ENCODE results near the gene CYP4A22.
A peak's percentile ranks its signal among the peaks of the same experiment; 100 is the strongest.
"Not testable (repeated sequence)": the region's sequence is repeated elsewhere in the genome, so short reads cannot be mapped to it uniquely, and the experiment has no call there.

The CYP4A22 gene

DNA sequence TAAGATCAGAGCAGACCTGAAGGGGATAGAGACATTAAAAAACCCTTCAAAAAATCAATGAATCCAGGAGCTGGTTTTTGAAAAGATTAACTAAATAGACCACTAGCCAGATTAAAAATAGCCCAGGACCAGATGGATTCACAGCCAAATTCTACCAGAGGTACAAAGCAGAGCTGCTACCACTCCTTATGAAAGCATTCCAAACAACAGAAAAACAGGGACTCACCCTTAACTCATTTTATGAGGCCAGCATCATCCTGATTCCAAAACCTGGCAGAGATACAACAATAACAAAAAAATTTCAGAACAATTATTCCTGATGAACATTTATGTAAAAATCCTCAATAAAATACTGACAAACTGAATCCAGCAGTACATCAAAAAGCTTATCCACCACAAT is 19.2 kb downstream of the CYP4A22 start:
- DNase-seq (ENCODE audit: low read depth in 2 of 2), result not testable (repeated sequence)

DNA sequence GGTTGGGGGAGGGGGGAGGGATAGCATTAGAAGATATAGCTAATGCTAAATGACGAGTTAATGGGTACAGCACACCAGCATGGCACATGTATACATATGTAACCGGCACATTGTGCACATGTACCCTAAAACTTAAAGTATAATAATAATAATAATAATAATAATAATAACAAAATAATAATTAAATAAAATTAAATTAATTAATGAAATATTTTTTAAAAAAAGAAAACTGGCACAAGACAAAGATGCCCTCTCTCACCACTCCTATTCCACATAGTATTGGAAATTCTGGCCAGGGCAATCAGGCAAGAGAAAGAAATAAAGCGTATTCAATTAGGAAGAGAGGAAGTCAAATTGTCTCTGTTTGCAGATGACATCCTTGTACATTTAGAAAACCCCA is 20.7 kb downstream of the CYP4A22 start:
- DNase-seq (ENCODE audit: low read depth in 2 of 2), result not testable (repeated sequence)

DNA sequence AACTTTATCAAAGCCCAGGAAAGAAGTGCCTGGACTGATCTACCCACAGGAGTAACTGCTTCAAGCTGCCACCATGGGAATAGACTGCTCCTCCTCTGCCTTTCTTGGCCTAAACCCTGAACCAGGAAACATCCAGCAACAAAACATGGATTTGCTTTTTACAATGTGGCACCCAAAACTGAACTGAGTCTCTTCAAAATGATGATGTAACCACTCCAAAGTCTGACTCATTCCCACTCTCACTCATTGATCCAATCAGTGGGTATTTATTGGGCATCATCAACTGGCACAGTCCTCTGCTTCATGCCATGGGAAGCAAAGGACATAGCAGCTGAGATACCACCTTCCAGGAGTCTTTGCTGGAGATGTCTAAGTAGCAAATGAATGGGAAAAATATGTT is 23.5 kb downstream of the CYP4A22 start:
- DNase-seq (ENCODE audit: low read depth in 2 of 2), result no peak

DNA sequence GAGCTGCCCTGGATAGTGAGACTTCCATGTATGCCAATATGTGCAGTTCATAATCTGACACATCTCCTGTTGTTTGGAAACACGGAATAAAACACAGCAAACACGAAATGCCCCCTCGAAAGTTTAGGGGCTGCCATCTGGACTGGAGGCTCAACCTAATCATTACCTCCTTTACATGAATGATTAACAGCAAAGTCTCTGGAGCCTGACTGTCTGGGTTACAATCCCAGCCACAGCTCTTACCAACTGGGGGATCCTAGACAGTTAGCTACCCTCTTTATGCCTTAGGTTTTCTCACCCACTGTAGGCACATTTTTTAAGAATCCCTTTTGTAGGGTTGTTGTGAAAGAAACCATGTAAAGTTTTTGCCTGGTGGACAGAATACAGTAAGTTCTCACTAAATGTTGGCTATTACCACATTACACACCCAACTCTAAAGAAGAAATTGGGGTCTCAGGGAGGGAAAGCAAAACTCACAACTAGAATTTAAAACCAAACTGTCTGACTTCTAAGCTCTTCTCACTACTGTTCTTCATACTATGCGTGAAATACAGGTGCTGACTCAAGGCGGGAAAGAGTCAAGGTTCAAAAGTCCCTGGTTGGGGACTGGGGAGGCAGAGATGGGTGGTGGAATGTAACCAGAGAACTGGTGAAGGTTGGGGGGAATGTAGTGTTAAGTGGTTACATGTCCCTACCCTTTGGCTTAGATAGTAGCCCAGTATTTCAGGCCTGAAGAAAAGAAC is 24.2 kb downstream of the CYP4A22 start:
- DNase-seq (ENCODE audit: low read depth in 2 of 2), result no peak

DNA sequence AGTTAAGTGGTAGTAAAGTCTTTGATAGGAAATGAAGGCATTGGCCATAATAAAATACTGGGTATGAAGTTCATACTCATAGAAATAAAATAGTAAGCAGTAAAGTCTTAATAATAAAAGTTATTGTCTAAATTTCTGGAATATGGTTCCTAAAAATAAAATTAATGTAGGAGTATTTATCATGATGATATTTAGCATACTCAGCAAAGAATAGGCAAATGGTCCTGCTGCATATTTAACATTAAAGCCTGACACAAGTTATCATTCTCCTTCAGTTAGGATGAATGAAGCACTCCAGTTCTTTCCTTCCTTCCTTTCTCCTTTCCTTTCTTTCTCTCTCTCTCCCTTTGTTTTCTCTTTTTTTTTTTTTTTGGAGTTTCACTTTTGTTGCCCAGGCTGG is 27.3 kb downstream of the CYP4A22 start:
- no peak for DNase-seq (ENCODE audit: low read depth in 2 of 2)

DNA sequence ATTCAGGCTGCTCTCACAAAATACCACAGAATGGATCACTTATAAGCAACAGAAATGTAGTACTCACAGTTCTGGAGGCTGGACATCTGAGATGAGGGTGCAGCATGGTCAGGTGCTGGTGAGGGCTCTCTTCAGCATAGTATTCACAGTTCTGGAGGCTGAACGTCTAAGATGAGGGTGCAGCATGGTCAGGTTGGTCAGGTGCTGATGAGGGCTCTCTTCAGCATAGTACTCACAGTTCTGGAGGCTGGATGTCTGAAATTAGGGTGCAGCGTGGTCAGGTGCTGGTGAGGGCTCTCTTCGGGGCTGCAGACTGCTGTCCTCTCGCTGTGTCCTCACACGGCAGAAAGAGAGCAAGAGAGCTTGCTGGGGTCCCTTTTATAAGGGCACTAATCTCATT is 35.5 kb downstream of the CYP4A22 start:
- DNase-seq (ENCODE audit: low read depth in 2 of 2), result no peak

DNA sequence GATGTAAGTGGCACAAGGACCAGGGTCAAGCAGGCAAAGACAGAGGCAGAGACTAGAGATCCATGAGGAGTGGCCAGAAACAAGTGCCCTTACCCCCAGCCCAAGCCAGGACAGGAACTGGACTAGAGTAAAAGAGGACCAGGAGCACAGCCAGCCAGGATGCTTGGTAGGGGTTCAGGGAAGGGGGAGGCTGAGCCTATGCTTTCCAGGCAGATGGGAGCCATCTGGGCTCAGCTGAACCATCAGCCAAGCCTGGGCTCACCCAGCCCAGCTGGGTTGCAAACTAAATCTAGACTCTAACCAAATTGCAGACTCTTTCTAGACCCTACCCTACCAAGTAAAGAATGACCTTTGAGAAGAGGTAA is 37.4 kb downstream of the CYP4A22 start:
- no peak for DNase-seq (ENCODE audit: low read depth in 2 of 2)

DNA sequence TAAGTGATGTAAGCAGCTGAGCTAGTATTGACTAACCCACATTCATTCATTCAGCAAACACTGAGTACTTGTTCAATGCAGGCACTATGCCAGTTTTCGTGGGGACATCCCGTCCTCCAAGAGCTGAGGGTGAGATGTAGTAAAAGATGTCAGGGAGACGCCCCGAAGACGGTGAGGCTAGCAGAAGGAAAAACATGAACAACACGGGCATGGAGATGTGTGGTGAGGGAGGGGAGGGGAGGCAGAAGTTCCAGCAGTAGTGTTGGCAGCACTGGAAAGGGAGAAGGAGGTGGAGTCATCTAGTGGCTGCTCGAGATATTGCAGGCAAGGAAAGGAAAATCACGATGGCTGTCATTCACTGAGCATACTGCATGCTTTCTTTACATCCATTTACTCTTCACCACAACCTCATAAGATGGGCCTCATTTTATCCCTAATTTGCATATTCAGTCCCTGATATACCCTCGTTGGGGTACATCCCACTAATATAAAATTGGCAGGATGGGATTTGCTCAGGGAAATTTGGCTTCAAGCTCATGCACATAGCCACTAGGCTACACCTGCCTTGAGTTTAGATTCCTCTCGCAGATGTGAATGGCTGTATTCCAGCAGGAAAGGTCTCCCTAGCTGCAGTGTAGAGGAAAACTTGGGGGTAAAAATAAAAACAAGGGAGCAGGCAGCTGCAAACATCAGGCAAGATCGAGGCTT is 38.1 kb downstream of the CYP4A22 start:
- no peak for DNase-seq (ENCODE audit: low read depth in 2 of 2)

DNA sequence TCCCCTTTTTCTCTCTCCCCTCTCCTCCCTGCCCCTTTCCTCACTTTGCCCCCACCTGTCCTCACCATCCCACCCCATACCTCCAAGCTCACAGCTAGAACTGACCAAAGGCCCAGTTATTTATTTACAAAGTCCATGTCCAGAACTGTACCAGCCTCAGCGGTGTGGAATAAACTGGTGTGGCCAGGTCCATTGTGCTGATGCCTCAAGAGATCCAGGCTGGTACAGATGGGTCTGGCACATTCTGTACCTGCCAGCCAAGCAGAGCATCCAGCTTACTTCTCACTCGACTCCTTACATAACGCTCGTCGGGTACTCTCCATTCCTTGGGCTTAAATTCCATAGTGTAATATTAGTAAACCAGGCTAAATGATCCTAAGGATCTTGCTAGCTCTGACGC is 40.8 kb downstream of the CYP4A22 start:
- DNase-seq (ENCODE audit: low read depth in 2 of 2), result no peak

DNA sequence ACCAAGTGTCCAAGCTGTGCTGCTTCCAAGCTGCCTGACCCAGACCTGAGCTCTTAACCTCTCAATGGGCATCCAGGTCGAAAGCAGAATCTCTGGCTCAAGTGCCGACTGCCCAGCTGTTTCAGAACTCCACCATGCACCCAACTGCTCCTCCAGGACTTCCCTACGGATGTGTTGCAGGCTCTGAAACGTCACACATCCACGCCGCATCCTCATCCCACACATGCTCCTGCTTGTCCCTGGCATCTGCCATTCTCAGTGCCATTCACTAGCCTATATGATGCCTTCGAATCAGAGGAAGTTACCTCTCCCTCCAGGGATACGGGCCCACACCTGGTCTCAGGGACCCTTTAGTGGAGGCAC is 41.4 kb downstream of the CYP4A22 start:
- no peak for DNase-seq (ENCODE audit: low read depth in 2 of 2)

DNA sequence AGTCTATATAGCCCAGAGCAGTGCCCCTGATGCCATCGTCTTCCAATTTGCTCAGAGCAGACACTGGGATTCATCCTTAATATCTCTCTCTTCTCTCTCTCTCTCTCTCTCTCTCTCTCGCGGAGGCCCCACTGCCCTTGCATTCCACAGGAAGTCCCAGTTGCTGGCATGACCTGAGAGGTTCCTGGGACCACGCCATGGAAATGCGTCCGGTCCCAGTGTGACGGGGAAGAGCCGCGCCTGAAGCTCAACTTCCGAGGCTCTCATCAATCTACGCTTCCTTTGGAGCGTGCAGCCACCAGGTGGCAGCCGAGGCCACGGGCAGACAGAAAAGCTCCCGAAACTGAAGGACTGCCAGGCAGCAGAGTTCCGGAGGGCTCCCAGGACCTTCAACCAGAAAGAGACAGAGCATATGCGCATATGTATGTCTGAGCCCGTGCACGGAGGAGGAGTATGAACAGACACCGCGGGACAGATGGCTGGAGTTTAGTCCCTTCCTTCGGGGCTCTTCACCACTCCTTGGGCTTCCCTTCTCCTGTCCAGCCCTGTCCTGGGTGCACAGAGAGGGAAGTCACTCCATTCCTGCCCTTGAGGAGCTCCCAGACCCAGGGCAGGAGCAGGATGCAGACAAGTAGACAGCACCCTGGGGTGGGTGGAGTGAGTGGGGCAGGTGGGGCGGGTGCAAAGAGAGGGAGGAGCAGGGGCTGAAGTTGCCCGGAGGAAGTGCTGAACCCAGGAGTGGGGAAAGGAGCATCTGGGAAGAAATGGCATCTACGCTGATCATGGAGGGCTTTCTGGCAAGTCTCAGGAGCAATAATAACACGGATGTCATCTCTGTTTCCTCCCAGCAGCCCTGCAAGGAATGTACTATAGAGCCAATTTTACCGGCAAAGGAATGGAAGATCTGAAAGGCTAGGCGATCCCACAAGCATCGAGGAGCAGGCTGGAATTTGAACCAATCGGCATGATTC is 42.1 kb downstream of the CYP4A22 start:
- peak; percentile 43 to 50 for DNase-seq (ENCODE audit: low read depth in 2 of 2)

DNA sequence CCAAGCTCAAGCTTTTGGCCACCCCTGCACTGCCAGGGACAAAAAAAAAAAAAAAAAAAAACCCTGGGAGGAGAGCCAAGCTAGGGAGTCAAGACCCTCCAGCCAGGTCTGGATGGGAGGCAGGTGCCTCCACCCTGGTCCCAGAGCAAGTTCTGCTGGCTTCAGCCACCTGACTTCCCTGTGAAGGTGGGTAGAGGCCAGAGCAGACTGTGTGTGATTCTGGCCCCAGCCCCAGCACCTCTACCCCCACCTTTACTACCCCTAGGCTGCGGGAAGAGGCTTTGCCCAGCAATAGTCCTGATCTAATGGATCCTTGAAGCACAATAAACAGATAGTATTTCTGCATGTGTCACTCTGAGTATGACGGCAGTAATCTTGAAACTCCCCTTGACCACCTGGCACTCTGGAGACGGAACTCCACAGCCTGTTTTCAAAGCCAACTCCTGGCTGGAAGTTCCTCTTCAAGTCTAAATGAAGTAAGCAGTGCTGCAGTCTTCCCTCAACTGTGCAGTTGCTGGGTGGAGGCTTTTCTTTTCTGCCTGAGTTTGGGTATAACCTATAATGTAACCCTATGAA is 42.8 kb downstream of the CYP4A22 start:
- DNase-seq (ENCODE audit: low read depth in 2 of 2), result no peak

DNA sequence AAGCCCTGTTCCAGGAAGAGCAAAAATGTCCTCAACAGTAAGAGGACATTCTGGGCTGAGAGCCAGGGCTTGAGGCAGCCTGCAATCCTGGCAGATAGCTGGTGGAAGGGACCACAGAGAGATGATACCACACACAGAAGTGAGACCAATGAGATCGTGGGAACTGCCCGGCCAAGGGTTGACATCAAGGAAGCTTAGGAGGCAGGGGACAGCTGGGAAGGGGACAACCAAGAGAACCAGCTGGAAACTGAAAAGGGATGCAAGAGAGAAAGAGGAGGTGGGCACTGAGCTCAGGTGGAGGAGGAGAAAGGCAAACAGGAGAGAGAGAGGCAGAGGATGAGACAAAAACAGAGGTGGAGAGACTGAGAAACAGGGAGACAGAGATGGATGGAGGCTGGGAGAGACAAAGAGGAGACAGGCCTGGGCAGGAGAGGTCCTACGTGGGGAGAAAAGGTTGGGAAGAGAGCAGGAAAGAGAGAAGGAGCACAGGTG is 43.4 kb downstream of the CYP4A22 start:
- DNase-seq (ENCODE audit: low read depth in 2 of 2), result no peak

DNA sequence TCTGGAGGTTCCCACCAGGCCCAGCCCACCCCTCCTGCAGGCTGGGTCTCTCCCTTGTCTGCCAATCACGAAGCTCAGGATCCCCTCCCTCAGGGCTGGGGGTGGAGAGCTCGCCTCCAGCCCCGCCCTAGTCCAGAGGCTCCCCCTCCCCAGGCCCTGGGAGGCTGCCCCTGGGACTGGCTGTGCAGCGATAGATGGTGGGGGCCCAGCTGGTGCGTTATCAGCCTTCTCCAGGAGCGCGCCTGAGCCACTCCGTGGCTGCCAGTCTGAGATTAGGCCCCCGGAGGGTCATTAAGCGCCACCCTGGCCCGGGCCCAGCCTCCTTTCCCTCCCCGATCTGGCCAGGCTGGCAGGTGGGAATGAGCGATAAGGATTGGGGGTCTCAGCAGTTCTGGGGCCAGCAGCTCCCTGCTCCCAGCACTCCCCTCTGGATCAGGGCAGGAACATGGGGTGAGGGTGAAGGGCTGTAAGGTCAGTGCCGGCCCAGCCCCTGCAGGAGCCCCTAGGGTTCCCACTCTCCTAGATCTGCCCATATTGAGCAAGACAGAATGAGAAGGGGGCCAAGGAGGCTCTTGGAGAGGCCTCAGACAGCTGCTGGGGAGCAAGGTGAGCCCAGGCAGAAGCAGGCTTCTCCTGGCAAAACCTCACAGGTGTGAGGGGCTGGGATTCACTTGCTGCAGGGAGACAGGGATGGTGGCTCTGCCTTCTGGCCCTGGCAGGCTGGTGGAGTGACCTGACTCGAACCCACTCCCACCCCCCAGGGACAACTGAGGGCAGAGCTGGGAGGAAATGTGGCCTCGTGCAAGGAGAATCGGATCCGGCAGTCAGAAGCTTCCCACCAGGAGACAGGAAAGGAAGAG is 44.1 kb downstream of the CYP4A22 start:
- DNase-seq (ENCODE audit: low read depth in 2 of 2), result no peak

DNA sequence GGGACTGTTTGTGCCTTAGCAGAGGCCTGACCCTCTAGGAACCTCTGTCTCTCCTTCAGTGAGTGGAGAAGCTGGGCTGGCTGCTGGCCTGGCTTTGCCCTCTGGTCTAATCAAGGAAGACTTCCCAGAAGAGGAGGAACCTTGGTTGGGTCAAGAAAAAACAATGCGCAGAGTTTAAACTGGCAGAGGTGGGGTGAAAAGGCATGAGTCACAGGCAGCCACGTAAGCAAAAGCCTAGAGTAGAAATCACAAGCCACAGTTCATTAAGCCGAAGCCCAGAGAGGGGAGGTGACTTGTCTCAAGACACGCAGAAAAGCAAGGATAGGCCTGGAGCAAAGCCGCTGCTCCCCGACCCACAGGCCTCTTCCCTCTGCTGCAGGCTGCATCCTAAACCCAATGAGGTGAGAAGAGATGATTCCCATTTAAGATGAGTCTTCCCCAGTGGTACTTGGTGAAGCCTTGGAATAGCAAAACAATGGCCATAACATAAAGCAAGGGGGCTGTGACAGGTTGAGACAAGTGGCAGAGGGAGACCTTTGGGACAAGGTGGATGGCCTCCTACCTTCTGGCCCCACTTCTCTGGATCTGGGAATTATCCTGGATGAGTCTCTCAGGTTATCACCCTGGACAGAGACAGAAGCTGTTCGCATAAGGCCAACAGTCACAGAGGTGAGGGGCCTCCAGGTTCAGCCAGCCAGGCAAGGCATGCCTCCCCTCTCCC is 44.9 kb downstream of the CYP4A22 start:
- no peak for DNase-seq (ENCODE audit: low read depth in 2 of 2)

DNA sequence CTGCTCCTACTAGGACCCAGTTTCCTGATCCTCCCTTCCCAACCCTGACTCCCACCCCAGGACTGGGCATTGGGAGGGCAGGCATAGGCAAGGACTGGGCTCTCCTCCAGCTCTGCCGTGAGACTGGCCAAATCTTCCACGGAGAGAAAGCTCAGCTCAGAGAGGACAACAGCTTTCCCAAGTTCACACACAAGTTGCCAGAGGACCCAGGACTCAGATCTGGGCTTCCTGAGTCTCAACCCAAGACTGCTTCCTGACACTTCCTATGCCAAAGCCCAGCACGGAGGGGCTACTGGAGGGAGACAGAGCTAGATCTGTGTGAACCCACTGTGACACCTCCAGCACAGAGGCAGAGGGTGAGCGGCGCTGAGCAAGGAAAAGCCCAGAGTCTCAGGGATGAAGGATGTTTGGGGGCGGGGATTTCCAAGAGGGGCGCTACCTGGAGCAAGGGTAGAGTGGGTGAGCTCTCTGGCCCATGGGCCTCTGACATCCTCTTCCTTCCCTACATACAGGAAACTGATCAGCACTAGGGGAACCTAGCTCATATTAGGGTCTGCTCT is 45.5 kb downstream of the CYP4A22 start:
- DNase-seq (ENCODE audit: low read depth in 2 of 2), result no peak

DNA sequence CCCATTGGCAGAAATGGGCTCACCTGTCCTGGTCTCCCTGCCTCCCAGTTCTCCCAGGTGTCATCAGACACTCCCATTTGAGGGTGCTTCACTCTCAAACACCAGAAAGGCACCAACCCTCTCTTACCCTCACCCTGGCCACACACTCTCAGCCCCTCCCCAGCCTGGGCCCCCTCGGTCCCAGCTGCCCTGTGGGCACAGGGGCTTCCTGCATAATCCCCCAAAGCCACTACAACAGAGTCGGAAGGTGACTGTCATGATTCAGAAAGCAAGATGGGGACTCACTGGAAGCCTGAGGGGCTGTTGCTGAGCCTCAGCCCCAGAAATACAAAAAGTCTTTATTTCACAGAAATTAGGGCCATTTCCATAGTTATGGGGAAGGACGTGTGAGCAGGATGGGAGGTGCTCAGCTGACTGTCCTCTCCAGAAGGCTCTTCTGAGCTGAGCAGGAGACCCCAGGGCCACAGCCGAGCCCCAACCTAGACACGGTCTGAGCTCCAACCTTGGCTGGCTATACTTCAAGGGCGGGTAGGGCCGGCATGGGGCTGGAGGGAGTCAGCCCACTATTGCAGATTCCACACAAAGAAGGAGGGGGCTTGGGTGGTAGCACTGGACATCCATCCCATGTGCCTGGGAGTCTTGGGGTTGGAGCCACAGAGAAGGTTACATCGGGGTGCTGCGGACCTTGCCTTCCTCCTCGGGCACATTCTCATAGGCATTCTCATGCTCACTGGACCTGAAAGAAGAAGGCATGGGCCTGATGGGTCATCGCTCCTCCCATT is 46.3 kb downstream of the CYP4A22 start:
- no peak for DNase-seq (ENCODE audit: low read depth in 2 of 2)

DNA sequence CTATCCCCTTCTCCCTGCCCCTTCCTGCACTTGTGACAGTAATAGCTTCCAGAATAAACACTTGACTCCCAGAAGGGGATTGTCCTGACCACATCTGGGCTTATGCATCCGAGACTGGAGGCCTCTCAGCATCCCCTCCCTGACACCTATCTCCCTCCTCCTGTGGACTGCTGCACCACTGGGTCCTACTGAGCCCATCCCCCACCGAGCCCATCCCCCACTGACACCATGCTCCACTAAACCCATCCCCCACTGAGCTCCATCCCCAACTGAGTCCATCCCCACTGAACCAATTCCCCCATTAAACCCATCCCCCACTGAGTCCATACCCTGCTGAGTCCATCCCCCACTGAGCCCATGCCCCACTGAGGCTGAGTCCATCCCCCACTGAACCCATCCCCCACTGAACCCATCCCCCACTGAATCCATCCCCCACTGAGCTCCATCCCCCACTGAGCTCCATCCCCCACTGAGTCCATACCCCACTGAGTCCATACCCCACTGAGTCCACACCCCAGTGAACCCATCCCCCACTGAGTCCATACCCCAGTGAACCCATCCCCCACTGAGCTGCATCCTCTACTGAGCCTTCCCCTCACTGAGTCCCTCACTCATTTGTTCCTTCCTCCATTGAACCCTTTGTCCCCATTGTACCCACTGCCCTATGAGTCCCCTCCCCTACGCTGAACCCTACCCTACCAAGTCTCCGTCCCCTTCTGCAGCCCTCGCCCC is 47.0 kb downstream of the CYP4A22 start:
- DNase-seq (ENCODE audit: low read depth in 2 of 2), result no peak
